ENCODE results near the gene CFAP45. TPM values are rescaled to one million over a fixed set of nuclear protein-coding genes. Genes with fewer than 3 reads are reported as not detected.

The CFAP45 gene
- total RNA-seq, 3 donors from 2014 or later (not counting 1 experiment from before 2014, with no cell fraction given), result 1.3 to 5.0 (median 1.6) TPM

DNA sequence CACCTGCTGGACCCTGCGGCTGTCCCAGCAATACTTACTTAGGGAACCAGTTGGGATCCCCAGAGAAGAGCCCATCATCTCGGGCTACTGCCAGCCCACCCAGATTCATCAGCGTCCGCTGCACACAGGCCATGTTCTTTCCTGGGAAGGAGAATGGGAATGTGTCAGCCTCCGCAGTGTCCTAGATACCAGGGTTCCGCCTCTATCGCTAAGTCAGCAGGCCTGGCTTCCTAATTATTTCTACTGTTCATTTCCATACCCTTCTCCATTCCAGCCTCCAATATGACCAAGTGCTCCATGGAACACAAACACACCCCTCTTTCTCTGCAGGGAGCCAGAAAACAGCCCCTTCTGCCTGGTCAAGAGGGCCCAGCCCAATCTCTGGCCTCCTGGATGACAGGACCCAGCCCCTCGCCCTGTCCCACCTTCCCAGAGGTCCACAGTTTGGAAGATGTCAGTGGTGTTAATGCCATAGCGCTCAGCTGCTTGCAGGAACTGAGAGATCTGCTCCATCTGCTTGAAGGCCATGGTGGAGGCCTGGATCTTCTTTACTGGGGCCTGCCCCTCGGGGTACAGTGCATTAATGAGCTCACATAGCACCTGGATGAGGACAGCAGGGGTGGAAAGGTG is 19.4 kb upstream of the CFAP45 start:
- H3K27me3 Mint-ChIP-seq (ENCODE audit: low read depth in 2 of 2), result peaks cover 0 to 2% of the 10 kb centered on the region in 2 donors
- no peak for ATAC-seq
- TF ChIP-seq, protein P1, sequence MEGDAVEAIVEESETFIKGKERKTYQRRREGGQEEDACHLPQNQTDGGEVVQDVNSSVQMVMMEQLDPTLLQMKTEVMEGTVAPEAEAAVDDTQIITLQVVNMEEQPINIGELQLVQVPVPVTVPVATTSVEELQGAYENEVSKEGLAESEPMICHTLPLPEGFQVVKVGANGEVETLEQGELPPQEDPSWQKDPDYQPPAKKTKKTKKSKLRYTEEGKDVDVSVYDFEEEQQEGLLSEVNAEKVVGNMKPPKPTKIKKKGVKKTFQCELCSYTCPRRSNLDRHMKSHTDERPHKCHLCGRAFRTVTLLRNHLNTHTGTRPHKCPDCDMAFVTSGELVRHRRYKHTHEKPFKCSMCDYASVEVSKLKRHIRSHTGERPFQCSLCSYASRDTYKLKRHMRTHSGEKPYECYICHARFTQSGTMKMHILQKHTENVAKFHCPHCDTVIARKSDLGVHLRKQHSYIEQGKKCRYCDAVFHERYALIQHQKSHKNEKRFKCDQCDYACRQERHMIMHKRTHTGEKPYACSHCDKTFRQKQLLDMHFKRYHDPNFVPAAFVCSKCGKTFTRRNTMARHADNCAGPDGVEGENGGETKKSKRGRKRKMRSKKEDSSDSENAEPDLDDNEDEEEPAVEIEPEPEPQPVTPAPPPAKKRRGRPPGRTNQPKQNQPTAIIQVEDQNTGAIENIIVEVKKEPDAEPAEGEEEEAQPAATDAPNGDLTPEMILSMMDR (IDR thresholded peaks at IDR 0.05), result no peak
- Histone ChIP-seq H3K27ac (ENCODE audit: low read length) (no peak overlapping the region), H3K36me3 (ENCODE audit: control insufficient read depth, insufficient read depth, low read length) (peaks cover 45% of the 10 kb centered on the region), H3K9me3 (ENCODE audit: control insufficient read depth, insufficient read depth, low read length) (no peaks in the 10 kb centered on the region), H3K4me3 (ENCODE audit: low read length) (no peak overlapping the region), H3K4me1 (ENCODE audit: control insufficient read depth, insufficient read depth, low read length) (peaks cover 49% of the 10 kb centered on the region), H3K27me3 (ENCODE audit: control insufficient read depth, insufficient read depth, low read length) (no peaks in the 10 kb centered on the region)
- peak overlapping the region; percentile 93 to 98 for H3K27ac Mint-ChIP-seq
- WGBS (ENCODE audit: insufficient coverage), result 97% methylated on average over 10 of the region's 10 CpGs
- H3K4me1 Mint-ChIP-seq, result peaks cover 60 to 79% of the 10 kb centered on the region in 2 donors
- H3K36me3 Mint-ChIP-seq, result peaks cover 9% of the 10 kb centered on the region
- H3K9me3 Mint-ChIP-seq, result no peaks in the 10 kb centered on the region
- DNase-seq, result no peak
- intact Hi-C loops (cut with micrococcal nuclease), result no loop called here
- H3K4me3 Mint-ChIP-seq, result no peak overlapping the region

DNA sequence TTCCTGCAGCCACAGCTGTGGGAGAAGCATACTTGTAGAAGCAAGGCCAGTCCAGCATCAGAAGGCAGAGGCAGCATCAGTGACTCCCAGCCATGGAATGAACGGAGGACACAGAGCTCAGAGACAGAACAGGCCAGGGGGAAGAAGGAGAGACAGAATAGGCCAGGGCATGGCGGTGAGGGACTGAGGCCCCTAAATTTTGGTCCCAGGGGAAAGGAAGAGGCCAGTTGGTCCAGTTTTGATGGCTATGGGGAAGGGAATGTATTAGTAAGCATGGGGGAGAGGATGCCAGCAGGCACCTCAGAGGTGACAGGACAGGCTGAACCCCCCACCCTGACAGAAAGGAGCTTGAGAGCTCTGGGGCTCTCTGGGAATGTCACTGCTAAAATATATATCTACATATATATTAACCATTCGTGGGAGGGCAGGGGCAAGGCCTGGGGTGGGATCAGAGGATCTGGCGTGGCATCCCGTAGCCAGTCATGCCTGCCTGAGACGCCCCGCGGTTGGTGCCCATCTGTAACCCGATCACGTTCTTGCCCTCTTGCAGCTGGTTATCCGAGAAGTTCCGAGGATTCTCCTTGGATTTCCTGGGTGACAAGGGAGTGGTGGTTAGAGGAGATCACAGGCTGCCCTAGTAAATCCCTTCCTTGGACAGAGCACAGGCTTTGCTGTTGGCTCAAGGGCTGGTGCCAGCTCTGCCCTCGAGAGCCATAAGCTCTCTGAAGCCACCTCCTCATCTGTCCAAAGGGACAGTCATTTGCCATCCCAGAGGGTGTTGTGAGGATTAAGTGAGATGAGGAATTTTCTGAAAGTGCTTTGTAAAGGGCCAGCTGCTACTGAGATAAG is 18.6 kb upstream of the CFAP45 start:
- H3K4me1 ChIP-seq (ENCODE audit: control insufficient read depth, insufficient read depth, low read length), result peaks cover 47% of the 10 kb centered on the region
- TF ChIP-seq, protein P1 (IDR thresholded peaks at IDR 0.05), result no peak
- H3K27me3 Mint-ChIP-seq (ENCODE audit: low read depth in 2 of 2), result no peaks in the 10 kb centered on the region
- DNase-seq (no peak), ATAC-seq (no peak)
- H3K27me3 ChIP-seq (ENCODE audit: control insufficient read depth, insufficient read depth, low read length), result no peaks in the 10 kb centered on the region
- H3K4me1 Mint-ChIP-seq, result peaks cover 63 to 79% of the 10 kb centered on the region in 2 donors
- peak overlapping the region; percentile 93 to 98 for H3K27ac Mint-ChIP-seq
- no peak overlapping the region for H3K4me3 Mint-ChIP-seq
- H3K27ac ChIP-seq (ENCODE audit: low read length), result no peak overlapping the region
- peaks cover 9% of the 10 kb centered on the region for H3K36me3 Mint-ChIP-seq
- H3K36me3 ChIP-seq (ENCODE audit: control insufficient read depth, insufficient read depth, low read length), result peaks cover 45% of the 10 kb centered on the region
- intact Hi-C loops (cut with micrococcal nuclease), result no loop called here
- no peaks in the 10 kb centered on the region for H3K9me3 ChIP-seq (ENCODE audit: control insufficient read depth, insufficient read depth, low read length)
- WGBS (ENCODE audit: insufficient coverage), result 94% methylated on average over 13 of the region's 13 CpGs
- H3K9me3 Mint-ChIP-seq, result no peaks in the 10 kb centered on the region
- no peak overlapping the region for H3K4me3 ChIP-seq (ENCODE audit: low read length)

DNA sequence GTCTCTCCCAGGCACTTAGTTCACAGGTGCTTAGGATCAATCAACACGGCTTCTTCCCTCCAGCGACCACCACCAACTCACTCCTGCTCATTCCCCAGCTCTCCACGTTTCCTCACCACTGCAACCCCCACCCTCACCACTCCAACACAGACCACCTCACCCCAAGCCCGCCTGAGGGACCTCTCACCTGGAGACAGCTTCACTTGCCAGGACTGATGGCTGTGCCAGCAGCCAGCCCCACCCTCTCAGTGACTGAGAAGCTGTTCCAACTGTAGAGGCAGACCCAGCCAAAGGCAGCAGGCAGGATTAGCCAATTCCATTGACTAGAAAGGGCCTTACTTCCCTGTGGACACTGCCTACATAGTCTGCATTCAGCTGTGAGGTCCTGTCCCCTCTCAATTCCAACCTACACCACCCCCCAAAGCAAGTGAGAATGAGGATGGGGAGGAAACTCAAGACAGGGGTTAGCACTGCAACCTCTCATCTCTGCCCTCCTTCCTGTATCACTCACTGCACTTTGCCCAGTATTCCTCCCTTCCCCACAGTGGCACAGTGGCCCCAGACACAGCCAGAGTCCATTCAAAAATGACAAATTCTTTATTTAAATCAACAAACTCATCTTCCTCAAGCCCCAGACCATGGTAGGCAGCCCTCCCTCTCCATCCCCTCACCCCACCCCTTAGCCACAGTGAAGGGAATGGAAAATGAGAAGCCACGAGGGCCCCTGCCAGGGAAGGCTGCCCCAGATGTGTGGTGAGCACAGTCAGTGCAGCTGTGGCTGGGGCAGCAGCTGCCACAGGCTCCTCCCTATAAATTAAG is 17.8 kb upstream of the CFAP45 start:
- WGBS (ENCODE audit: insufficient coverage), result 85% methylated on average over 4 of the region's 5 CpGs
- no peak overlapping the region for H3K4me3 ChIP-seq (ENCODE audit: low read length)
- TF ChIP-seq, protein P1 (IDR thresholded peaks at IDR 0.05), result no peak
- no peaks in the 10 kb centered on the region for H3K27me3 ChIP-seq (ENCODE audit: control insufficient read depth, insufficient read depth, low read length)
- peaks cover 45% of the 10 kb centered on the region for H3K36me3 ChIP-seq (ENCODE audit: control insufficient read depth, insufficient read depth, low read length)
- H3K9me3 Mint-ChIP-seq, result no peaks in the 10 kb centered on the region
- DNase-seq (no peak), ATAC-seq (no peak)
- H3K4me1 Mint-ChIP-seq, result peaks cover 63 to 77% of the 10 kb centered on the region in 2 donors
- H3K4me3 Mint-ChIP-seq, result peak overlapping the region; percentile 57
- H3K27me3 Mint-ChIP-seq (ENCODE audit: low read depth in 2 of 2), result no peaks in the 10 kb centered on the region
- intact Hi-C loops (cut with micrococcal nuclease), result no loop called here
- no peaks in the 10 kb centered on the region for H3K9me3 ChIP-seq (ENCODE audit: control insufficient read depth, insufficient read depth, low read length)
- peak overlapping the region; percentile 93 to 98 for H3K27ac Mint-ChIP-seq
- H3K27ac ChIP-seq (ENCODE audit: low read length), result no peak overlapping the region
- peaks cover 9% of the 10 kb centered on the region for H3K36me3 Mint-ChIP-seq
- peaks cover 43% of the 10 kb centered on the region for H3K4me1 ChIP-seq (ENCODE audit: control insufficient read depth, insufficient read depth, low read length)
